IMR-90 (cell line): Measurements from ENCODE around the gene RIMBP2. TPM values are rescaled to one million over a fixed set of nuclear protein-coding genes. Genes with fewer than 3 reads are reported as not detected.

Source experiments
- ATAC-seq: fragments of 200-7000 bp; cut with Tn5 transposase; 2 replicates; pipeline ENCODE4 v1.9.1; 2020; ENCODE audit warnings: low read depth, mild to moderate bottlenecking, moderate library complexity
- BruUV-seq: library from RNA; stranded (reverse); fragments of 400-500 nt; replicated peaks from 2 replicates; lab custom pipeline; 2021; lab: Mats Ljungman, UMichigan
- CTCF ChIA-PET: fragments of 300-600 bp; formaldehyde crosslinking; extraction: SDS; loops from one replicate; lab custom pipeline; 2021; ENCODE audit warnings: antibody characterized with exemption; lab: Yijun Ruan, JAX
- POLR2A ChIA-PET: fragments of 300-600 bp; sonication (Branson Sonifier 250); formaldehyde crosslinking; loops from one replicate; lab custom pipeline; 2022; ENCODE audit warnings: antibody characterized with exemption; ENCODE audit not compliant: unreplicated experiment; lab: Charles Lee
- DNase-seq: peaks from one replicate; pipeline ENCODE4 v3.0.0; 2013
- H2AFZ ChIP-seq: replicated peaks from 2 replicates; pipeline ENCODE3; 2013; ENCODE audit warnings: low read length, mild to moderate bottlenecking; ENCODE audit not compliant: poor library complexity
- H2AK5ac ChIP-seq: 2 replicates; pipeline ENCODE4 v1.6.1; 2013; ENCODE audit warnings: low read depth, low read length, inconsistent platforms
- H2AK9ac ChIP-seq: replicated peaks from 2 replicates; pipeline ENCODE3; 2013; ENCODE audit warnings: mild to moderate bottlenecking, low read depth, low read length, moderate library complexity; ENCODE audit not compliant: poor library complexity
- H2BK120ac ChIP-seq: 2 replicates; pipeline ENCODE4 v1.6.1; 2013; ENCODE audit warnings: low read depth, low read length, inconsistent platforms
- H2BK15ac ChIP-seq: 3 replicates; pipeline ENCODE4 v1.6.1; 2013; ENCODE audit warnings: low read depth, low read length, inconsistent platforms
- H2BK20ac ChIP-seq: 2 replicates; pipeline ENCODE4 v1.6.1; 2013; ENCODE audit warnings: low read depth, mild to moderate bottlenecking, inconsistent platforms, low read length, moderate library complexity
- H2BK5ac ChIP-seq: 2 replicates; pipeline ENCODE4 v1.6.1; 2013; ENCODE audit warnings: mild to moderate bottlenecking, low read depth, low read length, inconsistent platforms; ENCODE audit not compliant: poor library complexity, severe bottlenecking
- H3K14ac ChIP-seq: replicated peaks from 2 replicates; pipeline ENCODE4 v1.6.1; 2013; ENCODE audit warnings: low read depth, low read length, inconsistent platforms
- H3K18ac ChIP-seq: 2 replicates; pipeline ENCODE4 v1.6.1; 2013; ENCODE audit warnings: low read depth, low read length, control low read depth
- H3K23ac ChIP-seq: 2 replicates; pipeline ENCODE4 v1.6.1; 2013; ENCODE audit warnings: low read depth, low read length, inconsistent platforms
- H3K27ac ChIP-seq: 2 replicates; pipeline ENCODE4 v1.5.1; 2013; ENCODE audit warnings: mild to moderate bottlenecking, control low read depth, low read length; ENCODE audit not compliant: insufficient read depth
- H3K27me3 ChIP-seq: 2 replicates; pipeline ENCODE4 v1.6.1; 2013; ENCODE audit warnings: low read length; ENCODE audit not compliant: control insufficient read depth, insufficient read depth
- H3K36me3 ChIP-seq: 2 replicates; pipeline ENCODE4 v1.6.1; 2013; ENCODE audit warnings: low read length, mixed read lengths; ENCODE audit not compliant: control insufficient read depth, insufficient read depth
- H3K4ac ChIP-seq: 2 replicates; pipeline ENCODE4 v1.6.1; 2013; ENCODE audit warnings: low read depth, low read length, inconsistent platforms
- H3K4me1 ChIP-seq: 2 replicates; pipeline ENCODE4 v1.6.1; 2013; ENCODE audit warnings: low read length, mixed read lengths; ENCODE audit not compliant: control insufficient read depth, insufficient read depth
- H3K4me2 ChIP-seq: 2 replicates; pipeline ENCODE4 v1.6.1; 2013; ENCODE audit warnings: low read depth, mild to moderate bottlenecking, control low read depth, low read length, moderate library complexity
- H3K4me3 ChIP-seq: 2 replicates; pipeline ENCODE4 v1.5.1; 2013; ENCODE audit warnings: low read depth, mild to moderate bottlenecking, control low read depth, low read length, moderate library complexity; ENCODE audit not compliant: insufficient read depth
- H3K56ac ChIP-seq: 2 replicates; pipeline ENCODE4 v1.6.1; 2013; ENCODE audit warnings: low read length, inconsistent platforms; ENCODE audit not compliant: insufficient read depth; ENCODE audit errors: extremely low read depth
- H3K79me1 ChIP-seq, 2 experiments: 2 replicates each; pipeline ENCODE4 v1.6.1; 2013; ENCODE audit warnings: low read length in 2 of 2, inconsistent platforms in 1 of 2, low read depth in 1 of 2
- H3K9ac ChIP-seq: 2 replicates; pipeline ENCODE4 v1.6.1; 2013; ENCODE audit warnings: low read depth, low read length, control low read depth
- H3K9me1 ChIP-seq: 2 replicates; pipeline ENCODE4 v1.6.1; 2013; ENCODE audit warnings: low read length, inconsistent platforms; ENCODE audit not compliant: insufficient read depth
- H3K9me3 ChIP-seq: 2 replicates; pipeline ENCODE4 v1.6.1; 2013; ENCODE audit warnings: low read length; ENCODE audit not compliant: control insufficient read depth, insufficient read depth
- H4K20me1 ChIP-seq: 2 replicates; pipeline ENCODE4 v1.6.1; 2013; ENCODE audit warnings: low read length, inconsistent platforms; ENCODE audit not compliant: insufficient read depth
- H4K5ac ChIP-seq: 2 replicates; pipeline ENCODE4 v1.6.1; 2013; ENCODE audit warnings: mild to moderate bottlenecking, low read depth, low read length, control low read depth
- H4K8ac ChIP-seq, 2 experiments: 2 replicates each; pipeline ENCODE4 v1.6.1; 2013; ENCODE audit warnings: low read depth in 2 of 2, low read length in 2 of 2, control low read depth in 1 of 2, inconsistent platforms in 1 of 2
- H4K91ac ChIP-seq: 2 replicates; pipeline ENCODE4 v1.6.1; 2013; ENCODE audit warnings: low read depth, low read length, inconsistent platforms; ENCODE audit not compliant: insufficient read depth
- FOS ChIP-seq: fragments of 150-350 bp; IDR thresholded peaks from 2 replicates; pipeline ENCODE4 v1.6.1; 2016; ENCODE audit warnings: low read depth, low read length
- MAFK ChIP-seq: IDR thresholded peaks from 2 replicates; pipeline ENCODE4 v1.6.1; 2012; ENCODE audit warnings: low read depth, low read length, improper control_type of control experiment
- WGBS, 2 experiments: methylation state at CpG; one replicate each; pipeline versions ENCODE4 v1.1.5 to v1.1.7; 2013; ENCODE audit warnings: missing lambda C conversion rate in 2 of 2; ENCODE audit not compliant: insufficient read length in 1 of 2; ENCODE audit errors: extremely low coverage in 2 of 2; 5-methylcytosine and 5-hydroxymethylcytosine counted together
- dilution Hi-C: fragments of 300-500 bp; cut with HindIII; formaldehyde crosslinking; loops from one replicate; pipeline ENCODE4 v1.14.3; 2018; ENCODE audit warnings: low sequenced_read_pairs; ENCODE audit not compliant: unreplicated experiment
- in situ Hi-C: fragments of 300-500 bp; cut with MboI; formaldehyde crosslinking; loops from 3 replicates; pipeline ENCODE4 v1.14.3; 2019; ENCODE audit warnings: low sequenced_read_pairs, inconsistent platforms, mixed read lengths
- intact Hi-C: fragments of 100-400 bp; cut with micrococcal nuclease; formaldehyde crosslinking; loops from 2 replicates; pipeline ENCODE4 v1.10.0; 2022
- polyA plus RNA-seq, 3 experiments: library from polyadenylated mRNA; depleted of rRNA; stranded (reverse); fragments of >200 nt; gene quantifications; 2 replicates each; pipeline ENCODE4 v1.2.3, GENCODE V29; 2012; ENCODE audit warnings: low replicate concordance in 1 of 3
- total RNA-seq: library from RNA; depleted of rRNA; stranded (reverse); fragments of >200 nt; gene quantifications from 2 replicates; pipeline ENCODE4 v1.2.3, GENCODE V29; 2012
- TF ChIP-seq, protein P1 (sequence below): fragments of 150-350 bp; IDR thresholded peaks from 2 replicates; pipeline ENCODE4 v1.6.1; 2016; ENCODE audit warnings: low read depth, mild to moderate bottlenecking, low read length, moderate library complexity, borderline replicate concordance

Gene RIMBP2
- total and polyA plus RNA-seq, 2 of the 4 experiments (the other 2 are of a cell fraction) = not detected

DNA sequence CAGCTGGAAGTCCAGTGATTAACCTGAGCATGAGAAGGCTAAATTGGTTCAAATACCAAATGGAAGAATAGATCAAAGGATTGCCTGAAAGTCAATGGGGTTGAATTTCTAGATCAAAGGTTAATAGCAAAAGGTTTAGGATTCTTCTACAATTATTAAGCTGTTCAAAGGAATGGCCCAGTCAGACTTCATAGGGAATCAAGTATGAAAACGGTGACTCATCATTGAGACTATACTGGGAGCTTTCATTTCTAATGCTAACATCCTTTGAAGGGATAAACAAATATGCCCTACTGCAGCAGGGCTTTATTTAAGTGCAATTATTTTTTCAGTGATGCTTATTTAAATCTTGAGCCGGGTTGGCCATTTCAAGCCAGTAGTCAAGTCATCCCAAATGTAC is 152.8 kb downstream of the RIMBP2 start:
- H3K79me1 ChIP-seq = no peaks in the 10 kb centered on the region
- intact Hi-C loops (no loop called here), in situ Hi-C loops (no loop called here), dilution Hi-C loops (no loop called here)
- H3K18ac ChIP-seq = no peak overlapping the region
- no peak for DNase-seq
- H3K56ac ChIP-seq = no peak overlapping the region
- CTCF ChIA-PET = no interaction called here
- H4K5ac ChIP-seq = no peak overlapping the region
- H3K9me1 ChIP-seq = no peaks in the 10 kb centered on the region
- H3K27ac ChIP-seq = no peak overlapping the region
- no peak overlapping the region for H3K23ac ChIP-seq
- no peak overlapping the region for H4K8ac ChIP-seq
- no peaks in the 10 kb centered on the region for H3K27me3 ChIP-seq
- TF ChIP-seq, protein P1, sequence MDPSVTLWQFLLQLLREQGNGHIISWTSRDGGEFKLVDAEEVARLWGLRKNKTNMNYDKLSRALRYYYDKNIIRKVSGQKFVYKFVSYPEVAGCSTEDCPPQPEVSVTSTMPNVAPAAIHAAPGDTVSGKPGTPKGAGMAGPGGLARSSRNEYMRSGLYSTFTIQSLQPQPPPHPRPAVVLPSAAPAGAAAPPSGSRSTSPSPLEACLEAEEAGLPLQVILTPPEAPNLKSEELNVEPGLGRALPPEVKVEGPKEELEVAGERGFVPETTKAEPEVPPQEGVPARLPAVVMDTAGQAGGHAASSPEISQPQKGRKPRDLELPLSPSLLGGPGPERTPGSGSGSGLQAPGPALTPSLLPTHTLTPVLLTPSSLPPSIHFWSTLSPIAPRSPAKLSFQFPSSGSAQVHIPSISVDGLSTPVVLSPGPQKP = no peak
- TF ChIP-seq MAFK = no peak
- no peak for TF ChIP-seq FOS
- H3K36me3 ChIP-seq = no peaks in the 10 kb centered on the region
- H2BK120ac ChIP-seq = no peak overlapping the region
- peaks cover 37% of the 10 kb centered on the region for H3K9me3 ChIP-seq
- POLR2A ChIA-PET = no interaction called here
- no CpG with 5 or more reads among the region's 2 CpGs for WGBS, 2 experiments
- no peak overlapping the region for H3K4ac ChIP-seq
- no peak overlapping the region for H2BK15ac ChIP-seq
- no peak for ATAC-seq
- no peak overlapping the region for H2BK20ac ChIP-seq
- H3K14ac ChIP-seq = no peak overlapping the region
- H2AFZ ChIP-seq = no peak overlapping the region
- no peak overlapping the region for H3K9ac ChIP-seq
- H2BK5ac ChIP-seq = no peak overlapping the region
- BruUV-seq = no TSS peak
- H3K4me2 ChIP-seq = no peak overlapping the region
- no peak overlapping the region for H4K91ac ChIP-seq
- no peaks in the 10 kb centered on the region for H4K20me1 ChIP-seq
- H3K4me3 ChIP-seq = no peak overlapping the region
- H2AK9ac ChIP-seq = no peak overlapping the region
- H2AK5ac ChIP-seq = no peak overlapping the region
- H3K4me1 ChIP-seq = no peaks in the 10 kb centered on the region
